GM12892 (cell line): Measurements from ENCODE around the gene ACADL.

Source experiments
- DNase-seq: peaks from one replicate; pipeline ENCODE4 v3.0.0; 2011; ENCODE audit not compliant: insufficient read length
- FAIRE-seq: peaks from 2 replicates; lab custom pipeline; 2011; peaks lifted over from hg19 to GRCh38; lab: Jason Lieb, UNC
- POLR2A ChIP-seq: IDR thresholded peaks from 2 replicates; pipeline ENCODE4 v1.6.1; 2011; ENCODE audit warnings: low read depth, low read length, control low read depth
- POLR2AphosphoS5 ChIP-seq: IDR thresholded peaks from 2 replicates; pipeline ENCODE4 v1.6.1; 2011; ENCODE audit warnings: low read depth, low read length, control low read depth
- TAF1 ChIP-seq: IDR thresholded peaks from 2 replicates; pipeline ENCODE4 v1.6.1; 2011; ENCODE audit warnings: low read depth, mild to moderate bottlenecking, control low read depth, low read length, borderline replicate concordance

ACADL gene

GRCh38 chr2:210230984-210231383, 5.7 kb upstream of the ACADL start:
- FAIRE-seq (no peak), DNase-seq (no peak)
- no peak for TF ChIP-seq POLR2AphosphoS5
- no peak for TF ChIP-seq TAF1
- no peak for TF ChIP-seq POLR2A

DNA sequence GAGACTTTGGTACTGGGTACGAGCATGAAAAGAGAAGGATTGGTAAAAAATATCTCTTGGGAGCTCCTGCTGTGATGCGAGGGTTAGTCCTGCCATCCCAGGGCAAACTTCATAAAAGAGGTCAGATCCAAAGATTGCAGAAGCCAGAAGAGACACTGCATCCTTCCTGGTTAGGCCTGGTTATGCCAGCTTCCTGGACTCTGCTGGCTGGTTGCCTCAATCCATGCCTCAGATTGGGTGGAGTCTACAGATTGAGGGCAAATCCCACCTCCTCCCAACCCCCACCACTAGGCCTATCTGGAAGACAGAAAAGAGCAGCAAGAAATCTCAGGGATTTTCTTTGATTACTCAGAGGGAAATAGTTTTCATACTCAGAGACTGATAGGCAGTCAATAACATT, 5.3 kb upstream of the ACADL start:
- no peak for FAIRE-seq

DNA sequence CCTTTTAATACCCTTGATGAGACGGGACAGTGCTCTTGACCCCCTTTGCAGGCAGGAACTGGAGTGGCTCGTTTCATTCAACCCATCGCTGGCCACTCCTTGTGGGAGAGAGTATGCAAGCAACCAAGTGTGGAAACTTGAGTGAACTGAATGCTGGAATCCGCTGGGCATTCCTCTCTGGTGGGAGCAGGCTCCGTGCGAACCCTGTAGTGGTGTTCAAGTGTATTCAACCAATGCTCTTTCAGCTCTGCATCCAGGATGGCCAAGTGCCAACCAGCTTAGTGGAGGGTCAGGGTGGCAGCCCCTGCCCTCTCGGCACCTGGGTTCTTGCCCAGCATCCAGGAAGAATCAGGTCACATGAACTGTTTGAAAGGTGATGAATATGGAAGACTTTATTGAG, 3.3 kb upstream of the ACADL start:
- FAIRE-seq (no peak), DNase-seq (no peak)
- no peak for TF ChIP-seq POLR2AphosphoS5
- no peak for TF ChIP-seq POLR2A
- no peak for TF ChIP-seq TAF1

More for the DNA sequence above, 5.3 kb upstream of the ACADL start:
- TF ChIP-seq POLR2AphosphoS5 (no peak), POLR2A (no peak), TAF1 (no peak)
- no peak for DNase-seq

DNA sequence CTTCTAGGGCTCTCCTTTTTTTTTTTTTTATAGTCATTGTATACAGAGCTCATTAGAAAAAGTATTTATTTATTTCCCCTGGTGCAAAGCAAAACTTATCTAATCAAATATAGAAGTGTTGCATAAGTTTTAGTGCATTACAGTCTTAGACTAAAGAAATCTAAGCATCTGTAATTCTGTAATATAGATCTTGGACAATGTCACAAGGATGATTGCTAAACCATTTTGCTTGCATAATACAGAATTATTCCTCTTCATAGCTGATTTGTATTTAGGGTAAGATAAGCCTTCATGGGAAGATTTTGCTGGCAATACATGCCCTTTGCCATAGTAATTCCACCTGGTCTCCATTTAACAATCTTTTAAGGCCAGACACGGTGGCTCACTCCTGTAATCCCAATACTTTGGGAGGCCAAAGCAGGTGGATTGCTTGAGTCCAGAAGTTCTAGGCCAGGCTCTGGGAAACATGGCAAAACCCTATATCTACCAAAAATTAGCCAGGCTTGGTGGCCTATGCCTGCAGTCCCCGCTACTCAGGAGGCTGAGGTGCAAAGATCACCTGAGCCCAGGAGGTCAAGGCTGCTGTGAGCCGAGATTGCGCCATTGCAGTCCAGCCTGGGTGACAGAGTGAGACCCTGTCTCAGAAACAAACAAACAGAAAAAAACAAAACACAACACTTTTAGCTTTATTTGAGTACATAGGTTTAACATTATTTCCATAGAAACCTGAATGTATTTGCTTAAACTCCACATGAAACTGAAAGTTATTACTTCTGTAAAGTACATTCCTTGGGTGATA, 2.2 kb upstream of the ACADL start:
- DNase-seq (no peak), FAIRE-seq (no peak)
- TF ChIP-seq POLR2A (no peak), TAF1 (no peak), POLR2AphosphoS5 (no peak)

- FAIRE-seq (no peak), DNase-seq (no peak)
- TF ChIP-seq POLR2AphosphoS5 = no peak
- no peak for TF ChIP-seq TAF1
- no peak for TF ChIP-seq POLR2A
Measured at GRCh38 chr2:210226223-210226622, 976 bp upstream of the ACADL start.

DNA sequence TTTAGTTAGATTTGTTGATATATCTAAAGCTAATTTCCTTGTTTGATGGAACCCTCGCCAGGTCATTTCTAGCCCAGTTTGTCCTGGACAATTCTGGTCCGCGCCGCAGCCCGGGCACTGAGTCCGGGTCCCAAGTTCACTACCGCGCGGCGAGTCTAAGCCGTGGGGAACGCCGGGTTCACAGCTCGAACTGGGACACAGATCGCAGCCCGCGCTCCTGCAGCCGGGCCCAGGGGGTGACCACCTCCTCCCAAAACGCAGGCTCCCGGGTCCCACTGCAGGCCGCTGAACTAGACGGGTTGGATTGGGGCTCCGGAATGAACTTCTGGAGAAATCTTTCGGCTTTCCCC, 681 bp downstream of the ACADL start:
- FAIRE-seq (no peak), DNase-seq (no peak)
- no peak for TF ChIP-seq POLR2AphosphoS5
- no peak for TF ChIP-seq TAF1
- TF ChIP-seq POLR2A = no peak

DNA sequence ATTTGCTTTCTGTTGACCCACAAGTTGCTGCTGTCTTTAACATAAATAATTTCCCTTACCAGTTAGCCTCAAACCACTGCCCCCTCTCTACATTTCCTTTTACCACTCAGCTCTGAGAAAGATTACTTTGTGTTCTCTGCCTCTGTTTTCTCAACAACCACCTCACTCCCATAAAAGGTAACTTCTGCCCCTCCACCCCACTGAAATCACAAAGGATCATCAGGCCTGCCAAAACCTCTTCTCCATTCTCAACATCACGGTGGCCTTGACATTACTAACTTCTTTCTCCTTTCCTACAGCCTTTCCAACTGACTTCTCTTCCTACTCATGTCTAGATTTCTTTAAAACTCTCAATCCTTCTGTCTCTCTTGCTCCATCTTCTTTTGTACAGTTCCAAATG, 10.1 kb downstream of the ACADL start:
- FAIRE-seq = no peak
- no peak for TF ChIP-seq POLR2AphosphoS5
- no peak for TF ChIP-seq TAF1
- TF ChIP-seq POLR2A = no peak
- no peak for DNase-seq

- FAIRE-seq (no peak), DNase-seq (no peak)
- no peak for TF ChIP-seq POLR2AphosphoS5
- TF ChIP-seq TAF1 = no peak
- no peak for TF ChIP-seq POLR2A
Measured at GRCh38 chr2:210210185-210210584, 15.1 kb downstream of the ACADL start.

DNA sequence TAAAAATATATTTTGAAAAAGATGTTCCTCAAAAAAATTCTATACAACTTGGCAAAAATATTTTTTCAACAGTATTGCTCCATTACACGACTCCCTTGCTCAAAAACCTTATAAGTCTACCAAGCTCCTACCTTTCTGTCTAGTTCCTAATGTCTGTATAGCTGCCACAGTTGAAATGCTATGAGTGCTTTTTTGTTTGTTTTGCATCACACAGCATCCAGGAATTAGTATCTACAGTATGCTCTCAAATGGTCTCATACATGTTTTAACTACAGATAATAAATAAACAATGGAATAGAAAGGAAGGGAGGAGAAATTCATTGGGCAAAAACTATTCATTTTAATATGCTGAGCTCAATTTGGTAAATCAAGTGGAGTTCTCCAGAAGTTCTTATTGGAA, 17.3 kb downstream of the ACADL start:
- DNase-seq (no peak), FAIRE-seq (no peak)
- TF ChIP-seq TAF1 (no peak), POLR2A (no peak), POLR2AphosphoS5 (no peak)

- FAIRE-seq (no peak), DNase-seq (no peak)
- TF ChIP-seq TAF1 (no peak), POLR2AphosphoS5 (no peak), POLR2A (no peak)
Measured at GRCh38 chr2:210203558-210203957, 21.7 kb downstream of the ACADL start.

DNA sequence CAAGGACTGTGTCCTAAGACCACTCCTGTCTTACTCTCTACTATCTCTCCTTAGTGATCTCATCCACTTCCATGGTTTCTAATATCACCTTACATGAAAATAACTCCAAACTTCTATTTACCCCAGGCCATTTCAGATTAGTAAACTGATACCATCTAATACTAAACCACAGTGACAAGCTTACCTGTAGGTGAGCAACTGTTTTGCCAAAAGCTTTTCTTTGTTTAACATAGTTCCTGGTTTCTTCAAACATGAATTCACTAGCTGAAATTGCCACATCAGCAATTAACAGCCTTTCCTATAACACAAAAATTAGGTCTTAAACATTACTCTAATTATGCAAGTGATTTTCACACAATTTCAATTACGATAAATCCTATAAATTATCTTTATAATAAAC, 22.1 kb downstream of the ACADL start:
- no peak for DNase-seq
- no peak for FAIRE-seq

GRCh38 chr2:210199854-210200253, 25.4 kb downstream of the ACADL start:
- DNase-seq (no peak), FAIRE-seq (no peak)
- no peak for TF ChIP-seq POLR2AphosphoS5
- TF ChIP-seq TAF1 = no peak
- TF ChIP-seq POLR2A = no peak

More for the DNA sequence above, 22.1 kb downstream of the ACADL start:
- TF ChIP-seq POLR2AphosphoS5 (no peak), POLR2A (no peak), TAF1 (no peak)
